Measurements from ENCODE around the gene ZNF117.
"Not testable (repeated sequence)": the region's sequence is repeated elsewhere in the genome, so short reads cannot be mapped to it uniquely, and the experiment has no call there.

Gene ZNF117

DNA sequence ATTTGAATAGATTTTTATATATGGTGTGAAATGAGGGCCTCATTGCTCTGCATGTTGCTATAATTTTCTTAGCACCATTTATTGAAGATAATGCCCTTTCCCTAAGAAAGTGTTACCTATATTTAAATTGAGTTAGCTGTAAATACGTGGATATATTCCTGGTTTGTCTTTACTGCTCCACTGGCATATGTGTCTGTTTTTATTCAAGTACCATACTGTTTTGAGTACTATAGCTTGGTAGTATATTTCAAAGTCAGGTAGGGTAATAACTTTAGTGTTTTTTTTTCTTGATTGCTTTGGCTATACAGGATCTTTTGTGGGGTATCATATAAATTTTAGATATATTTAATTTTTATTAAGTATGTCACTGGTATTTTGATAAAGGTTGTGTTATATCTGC, 56.4 kb downstream of the ZNF117 start:
- no peak for DNase-seq (ENCODE audit: low read depth)
- TF ChIP-seq POLR2A (IDR thresholded peaks at IDR 0.05; ENCODE audit: extremely low read depth, insufficient read length): no peak
- TF ChIP-seq, protein P1, sequence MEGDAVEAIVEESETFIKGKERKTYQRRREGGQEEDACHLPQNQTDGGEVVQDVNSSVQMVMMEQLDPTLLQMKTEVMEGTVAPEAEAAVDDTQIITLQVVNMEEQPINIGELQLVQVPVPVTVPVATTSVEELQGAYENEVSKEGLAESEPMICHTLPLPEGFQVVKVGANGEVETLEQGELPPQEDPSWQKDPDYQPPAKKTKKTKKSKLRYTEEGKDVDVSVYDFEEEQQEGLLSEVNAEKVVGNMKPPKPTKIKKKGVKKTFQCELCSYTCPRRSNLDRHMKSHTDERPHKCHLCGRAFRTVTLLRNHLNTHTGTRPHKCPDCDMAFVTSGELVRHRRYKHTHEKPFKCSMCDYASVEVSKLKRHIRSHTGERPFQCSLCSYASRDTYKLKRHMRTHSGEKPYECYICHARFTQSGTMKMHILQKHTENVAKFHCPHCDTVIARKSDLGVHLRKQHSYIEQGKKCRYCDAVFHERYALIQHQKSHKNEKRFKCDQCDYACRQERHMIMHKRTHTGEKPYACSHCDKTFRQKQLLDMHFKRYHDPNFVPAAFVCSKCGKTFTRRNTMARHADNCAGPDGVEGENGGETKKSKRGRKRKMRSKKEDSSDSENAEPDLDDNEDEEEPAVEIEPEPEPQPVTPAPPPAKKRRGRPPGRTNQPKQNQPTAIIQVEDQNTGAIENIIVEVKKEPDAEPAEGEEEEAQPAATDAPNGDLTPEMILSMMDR (IDR thresholded peaks at IDR 0.05; ENCODE audit: low read depth, low read length): no peak
- no peak overlapping the region for H3K4me3 ChIP-seq (ENCODE audit: low read depth, low read length)

DNA sequence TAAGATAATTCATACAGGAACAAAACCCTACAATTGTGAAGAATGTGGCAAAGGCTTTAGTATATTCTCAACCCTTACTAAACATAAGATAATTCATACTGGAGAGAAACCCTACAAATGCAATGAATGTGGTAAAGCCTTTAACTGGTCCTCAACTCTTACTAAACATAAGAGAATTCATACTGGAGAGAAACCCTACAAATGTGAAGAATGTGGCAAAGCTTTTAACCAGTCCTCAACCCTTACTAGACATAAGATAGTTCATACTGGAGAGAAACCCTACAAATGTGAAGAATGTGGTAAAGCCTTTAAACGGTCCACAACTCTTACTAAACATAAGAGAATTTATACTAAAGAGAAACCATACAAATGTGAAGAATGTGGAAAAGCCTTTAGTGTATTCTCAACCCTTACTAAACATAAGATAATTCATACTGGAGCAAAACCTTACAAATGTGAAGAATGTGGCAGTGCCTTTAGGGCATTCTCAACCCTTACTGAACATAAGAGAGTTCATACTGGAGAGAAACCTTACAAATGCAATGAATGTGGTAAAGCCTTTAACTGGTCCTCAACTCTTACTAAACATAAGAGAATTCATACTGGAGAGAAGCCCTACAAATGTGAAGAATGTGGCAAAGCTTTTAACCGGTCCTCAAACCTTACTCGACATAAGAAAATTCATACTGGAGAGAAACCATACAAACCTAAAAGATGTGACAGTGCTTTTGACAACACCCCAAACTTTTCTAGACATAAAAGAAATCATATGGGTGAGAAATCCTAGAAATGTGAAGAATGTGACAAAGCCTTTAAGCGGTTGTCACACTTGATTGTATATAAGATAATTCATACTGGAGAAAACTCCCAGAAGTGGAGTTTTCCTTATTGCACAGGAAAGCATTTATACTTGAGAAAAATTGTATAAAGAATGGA, 62.3 kb downstream of the ZNF117 start:
- H3K4me3 ChIP-seq (ENCODE audit: low read depth, low read length); DNase-seq (ENCODE audit: low read depth): not testable (repeated sequence)
